C1 segment of cervical spinal cord (tissue), 14 donors: ENCODE data around the gene ZNF75A.
A peak's percentile ranks its signal among the peaks of the same experiment; 100 is the strongest.

Source experiments
- DNase-seq, 14 donors: peaks; one replicate each; lab custom pipeline; 2025; lab: John Stamatoyannopoulos, UW

The ZNF75A gene

GRCh38 chr16:3364774-3365427 is 59.6 kb downstream of the ZNF75A start:
- peak; percentile 19 to 92 (median 80) for DNase-seq
